ENCODE data around the gene NRG4.

The NRG4 gene

GRCh38 chr15:75947092-75947491 lies 65.1 kb downstream of the NRG4 start:
- H3K9ac ChIP-seq (ENCODE audit: low read length): no peak overlapping the region
- no peaks in the 10 kb centered on the region for H3K79me2 ChIP-seq (ENCODE audit: insufficient read depth, low read length)
- no peaks in the 10 kb centered on the region for H3K36me3 ChIP-seq (ENCODE audit: insufficient read depth, low read length)
- no peaks in the 10 kb centered on the region for H3K9me3 ChIP-seq (ENCODE audit: low read length)
- no peaks in the 10 kb centered on the region for H4K20me1 ChIP-seq (ENCODE audit: insufficient read depth, low read length)
- H3K4me2 ChIP-seq (ENCODE audit: low read length): no peak overlapping the region
- H3K9me2 ChIP-seq (ENCODE audit: low read depth, low read length): no peaks in the 10 kb centered on the region
- H3K4me1 ChIP-seq (ENCODE audit: insufficient read depth, low read length, severe bottlenecking): no peaks in the 10 kb centered on the region
- no peak overlapping the region for H3K27ac ChIP-seq (ENCODE audit: low read depth, low read length, poor library complexity, severe bottlenecking)
- H3K27me3 ChIP-seq (ENCODE audit: insufficient read depth, low read length): no peaks in the 10 kb centered on the region
- no peak overlapping the region for H3K4me3 ChIP-seq (ENCODE audit: low read depth, low read length, poor library complexity, severe bottlenecking)
- H2AFZ ChIP-seq (ENCODE audit: low read length): no peak overlapping the region
- no peak for TF ChIP-seq EZH2 (IDR thresholded peaks at IDR 0.05; ENCODE audit: borderline replicate concordance, low read length)
- TF ChIP-seq, protein P1, sequence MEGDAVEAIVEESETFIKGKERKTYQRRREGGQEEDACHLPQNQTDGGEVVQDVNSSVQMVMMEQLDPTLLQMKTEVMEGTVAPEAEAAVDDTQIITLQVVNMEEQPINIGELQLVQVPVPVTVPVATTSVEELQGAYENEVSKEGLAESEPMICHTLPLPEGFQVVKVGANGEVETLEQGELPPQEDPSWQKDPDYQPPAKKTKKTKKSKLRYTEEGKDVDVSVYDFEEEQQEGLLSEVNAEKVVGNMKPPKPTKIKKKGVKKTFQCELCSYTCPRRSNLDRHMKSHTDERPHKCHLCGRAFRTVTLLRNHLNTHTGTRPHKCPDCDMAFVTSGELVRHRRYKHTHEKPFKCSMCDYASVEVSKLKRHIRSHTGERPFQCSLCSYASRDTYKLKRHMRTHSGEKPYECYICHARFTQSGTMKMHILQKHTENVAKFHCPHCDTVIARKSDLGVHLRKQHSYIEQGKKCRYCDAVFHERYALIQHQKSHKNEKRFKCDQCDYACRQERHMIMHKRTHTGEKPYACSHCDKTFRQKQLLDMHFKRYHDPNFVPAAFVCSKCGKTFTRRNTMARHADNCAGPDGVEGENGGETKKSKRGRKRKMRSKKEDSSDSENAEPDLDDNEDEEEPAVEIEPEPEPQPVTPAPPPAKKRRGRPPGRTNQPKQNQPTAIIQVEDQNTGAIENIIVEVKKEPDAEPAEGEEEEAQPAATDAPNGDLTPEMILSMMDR (IDR thresholded peaks at IDR 0.05; ENCODE audit: low read length): no peak
- H3F3A ChIP-seq (ENCODE audit: insufficient read depth, low read length): no peaks in the 10 kb centered on the region

DNA sequence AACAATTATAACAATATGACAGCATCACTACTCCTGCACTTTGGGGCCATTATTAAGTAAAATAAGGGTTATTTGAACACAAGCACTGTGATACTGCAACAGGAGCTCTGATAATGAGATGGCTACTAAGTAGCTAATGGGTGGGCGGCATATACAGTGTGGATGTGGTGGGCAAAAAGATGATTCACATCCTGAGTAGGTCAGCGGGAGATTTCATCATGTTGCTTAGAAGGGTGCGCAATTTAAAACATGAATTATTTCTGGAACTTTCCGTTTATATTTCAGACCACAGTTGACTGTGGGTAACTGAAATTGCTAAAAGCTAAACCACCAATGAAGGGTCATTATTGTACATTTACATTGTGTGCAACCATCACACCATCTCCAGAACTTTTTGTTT lies 66.3 kb downstream of the NRG4 start:
- H3K9ac ChIP-seq (ENCODE audit: low read length): no peak overlapping the region
- H3K4me1 ChIP-seq (ENCODE audit: insufficient read depth, low read length, severe bottlenecking): no peaks in the 10 kb centered on the region
- no peaks in the 10 kb centered on the region for H3K79me2 ChIP-seq (ENCODE audit: insufficient read depth, low read length)
- no peak overlapping the region for H2AFZ ChIP-seq (ENCODE audit: low read length)
- TF ChIP-seq, protein P1 (IDR thresholded peaks at IDR 0.05; ENCODE audit: low read length): no peak
- no peak for TF ChIP-seq EZH2 (IDR thresholded peaks at IDR 0.05; ENCODE audit: borderline replicate concordance, low read length)
- no peaks in the 10 kb centered on the region for H3K27me3 ChIP-seq (ENCODE audit: insufficient read depth, low read length)
- no peaks in the 10 kb centered on the region for H3K36me3 ChIP-seq (ENCODE audit: insufficient read depth, low read length)
- no peaks in the 10 kb centered on the region for H3F3A ChIP-seq (ENCODE audit: insufficient read depth, low read length)
- no peak overlapping the region for H3K27ac ChIP-seq (ENCODE audit: low read depth, low read length, poor library complexity, severe bottlenecking)
- H3K9me3 ChIP-seq (ENCODE audit: low read length): no peaks in the 10 kb centered on the region
- H3K4me3 ChIP-seq (ENCODE audit: low read depth, low read length, poor library complexity, severe bottlenecking): no peak overlapping the region
- H4K20me1 ChIP-seq (ENCODE audit: insufficient read depth, low read length): no peaks in the 10 kb centered on the region
- no peak overlapping the region for H3K4me2 ChIP-seq (ENCODE audit: low read length)
- no peaks in the 10 kb centered on the region for H3K9me2 ChIP-seq (ENCODE audit: low read depth, low read length)

- Histone ChIP-seq H3K36me3 (ENCODE audit: insufficient read depth, low read length) (peaks cover 8% of the 10 kb centered on the region; the same call in 1 of the 2 replicates), H3K27ac (ENCODE audit: low read depth, low read length, poor library complexity, severe bottlenecking) (no peak overlapping the region), H3K27me3 (ENCODE audit: insufficient read depth, low read length) (no peaks in the 10 kb centered on the region), H3K79me2 (ENCODE audit: insufficient read depth, low read length) (no peaks in the 10 kb centered on the region), H3K9me2 (ENCODE audit: low read depth, low read length) (no peaks in the 10 kb centered on the region), H3K9me3 (ENCODE audit: low read length) (no peaks in the 10 kb centered on the region), H3K4me3 (ENCODE audit: low read depth, low read length, poor library complexity, severe bottlenecking) (no peak overlapping the region), H2AFZ (ENCODE audit: low read length) (no peak overlapping the region), H4K20me1 (ENCODE audit: insufficient read depth, low read length) (no peaks in the 10 kb centered on the region), H3F3A (ENCODE audit: insufficient read depth, low read length) (no peaks in the 10 kb centered on the region), H3K9ac (ENCODE audit: low read length) (no peak overlapping the region), H3K4me1 (ENCODE audit: insufficient read depth, low read length, severe bottlenecking) (no peaks in the 10 kb centered on the region), H3K4me2 (ENCODE audit: low read length) (no peak overlapping the region)
- TF ChIP-seq, protein P1 (IDR thresholded peaks at IDR 0.05; ENCODE audit: low read length): no peak
- no peak for TF ChIP-seq EZH2 (IDR thresholded peaks at IDR 0.05; ENCODE audit: borderline replicate concordance, low read length)
Observed at GRCh38 chr15:75943713-75944215, 68.5 kb downstream of the NRG4 start.

Measured in OCI-LY1 (cell line).